ENCODE data around the gene UCP3. TPM values are rescaled to one million over a fixed set of nuclear protein-coding genes. Genes with fewer than 3 reads are reported as not detected.

UCP3 gene
- total RNA-seq, 2 donors from 2014 or later: 0.55 to 6.8 TPM

- Histone ChIP-seq H3K4me1 (replicated peaks) (no peaks in the 10 kb centered on the region), H3K9me3 (no peaks in the 10 kb centered on the region), H3K36me3 (no peaks in the 10 kb centered on the region), H3K27ac (no peak overlapping the region), H3K27me3 (replicated peaks; ENCODE audit: insufficient read depth) (no peaks in the 10 kb centered on the region), H3K4me3 (no peak overlapping the region)
- intact Hi-C loops (cut with DNase I): no loop called here
- no peak for DNase-seq (ENCODE audit: low spot score)
- WGBS: 95% methylated on average over 4 of the region's 4 CpGs
- TF ChIP-seq CTCF (IDR thresholded peaks at IDR 0.05) (no peak), POLR2AphosphoS5 (IDR thresholded peaks at IDR 0.05) (no peak), POLR2A (IDR thresholded peaks at IDR 0.05) (no peak)
Observed at GRCh38 chr11:74002832-74003231, 6.1 kb downstream of the UCP3 start.

DNA sequence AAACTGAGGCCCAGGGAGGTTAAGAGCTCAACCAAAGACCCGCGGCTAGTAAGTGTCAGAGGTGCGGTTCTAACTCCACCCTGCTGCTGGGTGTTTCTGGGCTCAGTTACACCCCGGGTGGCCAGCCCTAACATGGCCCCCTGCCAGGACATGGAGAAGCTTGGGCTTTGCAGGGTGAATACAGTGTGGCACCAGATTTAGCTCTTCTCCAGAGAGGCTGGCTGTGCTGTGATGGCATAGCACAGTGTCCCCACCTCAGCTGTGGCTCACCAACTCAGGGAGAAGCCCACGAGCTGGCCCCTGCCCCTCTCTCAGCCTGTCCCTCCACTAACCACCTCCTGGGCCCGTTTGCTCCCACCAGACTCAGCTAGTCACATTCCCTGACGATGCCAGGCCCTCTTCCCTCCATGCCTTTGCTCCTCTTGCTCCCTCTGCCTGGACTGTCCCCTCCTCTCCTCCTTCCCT is 7.0 kb downstream of the UCP3 start:
- no peak for DNase-seq (ENCODE audit: low spot score)
- intact Hi-C loops (cut with DNase I): no loop called here
- H3K4me3 ChIP-seq: no peak overlapping the region
- H3K9me3 ChIP-seq: no peaks in the 10 kb centered on the region
- no peaks in the 10 kb centered on the region for H3K27me3 ChIP-seq (replicated peaks; ENCODE audit: insufficient read depth)
- WGBS: 76% methylated on average over 7 of the region's 7 CpGs
- H3K27ac ChIP-seq: no peak overlapping the region
- no peak for TF ChIP-seq POLR2AphosphoS5 (IDR thresholded peaks at IDR 0.05)
- no peak for TF ChIP-seq CTCF (IDR thresholded peaks at IDR 0.05)
- no peak for TF ChIP-seq POLR2A (IDR thresholded peaks at IDR 0.05)
- no peaks in the 10 kb centered on the region for H3K4me1 ChIP-seq (replicated peaks)
- H3K36me3 ChIP-seq: no peaks in the 10 kb centered on the region

DNA sequence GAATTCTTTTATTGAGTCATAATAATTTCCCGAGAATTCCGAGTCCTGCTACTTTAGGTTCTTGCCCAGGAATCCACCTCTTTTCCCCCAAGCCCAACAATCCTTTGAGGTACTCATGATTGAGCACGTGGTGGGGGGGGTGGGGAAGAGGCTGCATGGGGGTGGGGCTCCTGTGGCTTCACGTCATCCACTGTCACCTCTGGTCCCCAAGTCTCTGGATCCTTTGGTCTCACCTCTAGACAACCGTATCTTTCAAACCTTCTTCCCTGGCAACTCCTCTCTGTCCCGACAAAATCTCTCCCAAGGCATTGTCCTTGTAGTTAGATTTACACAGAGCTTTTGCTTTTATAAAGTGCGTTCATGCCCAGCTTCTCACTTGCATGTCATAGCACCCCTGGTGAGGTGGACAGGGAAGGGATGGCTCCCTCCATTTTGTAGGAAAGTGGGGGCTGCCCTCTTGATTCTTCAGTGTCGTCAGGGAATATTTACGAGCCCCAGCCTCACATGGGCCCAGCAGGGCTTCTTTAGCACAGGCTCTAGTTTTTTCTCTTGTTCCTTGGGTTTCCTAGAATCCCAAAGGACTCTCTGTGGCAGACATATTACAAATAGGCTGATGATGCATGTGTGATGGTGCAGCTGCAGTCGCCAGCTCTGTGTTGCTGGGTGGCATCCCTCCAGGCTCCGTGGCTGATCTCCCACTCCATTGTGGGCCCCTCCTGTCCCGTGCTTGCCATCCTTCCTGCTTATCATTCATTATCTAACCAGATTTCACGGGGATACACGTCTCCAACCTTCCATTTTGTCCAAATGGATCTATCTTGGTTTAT is 8.4 kb downstream of the UCP3 start:
- TF ChIP-seq POLR2A (IDR thresholded peaks at IDR 0.05): no peak
- TF ChIP-seq CTCF (IDR thresholded peaks at IDR 0.05): no peak
- TF ChIP-seq POLR2AphosphoS5 (IDR thresholded peaks at IDR 0.05): no peak

GRCh38 chr11:73999581-74000306 is 9.1 kb downstream of the UCP3 start:
- intact Hi-C loops (cut with DNase I): no loop called here
- DNase-seq (ENCODE audit: low spot score): no peak
- H3K27ac ChIP-seq: no peak overlapping the region
- WGBS: 80% methylated on average over 8 of the region's 8 CpGs
- no peaks in the 10 kb centered on the region for H3K36me3 ChIP-seq
- no peak overlapping the region for H3K4me3 ChIP-seq
- no peaks in the 10 kb centered on the region for H3K4me1 ChIP-seq (replicated peaks)
- no peaks in the 10 kb centered on the region for H3K9me3 ChIP-seq
- no peak for TF ChIP-seq POLR2AphosphoS5 (IDR thresholded peaks at IDR 0.05)
- TF ChIP-seq CTCF (IDR thresholded peaks at IDR 0.05): no peak
- TF ChIP-seq POLR2A (IDR thresholded peaks at IDR 0.05): no peak
- H3K27me3 ChIP-seq (replicated peaks; ENCODE audit: insufficient read depth): no peaks in the 10 kb centered on the region

More for the DNA sequence above, 8.4 kb downstream of the UCP3 start:
- intact Hi-C loops (cut with DNase I): no loop called here
- no peak for DNase-seq (ENCODE audit: low spot score)
- Histone ChIP-seq H3K4me3 (no peak overlapping the region), H3K4me1 (replicated peaks) (no peaks in the 10 kb centered on the region), H3K36me3 (no peaks in the 10 kb centered on the region), H3K27ac (no peak overlapping the region), H3K9me3 (no peaks in the 10 kb centered on the region), H3K27me3 (replicated peaks; ENCODE audit: insufficient read depth) (no peaks in the 10 kb centered on the region)
- 89% methylated on average over 14 of the region's 14 CpGs for whole genome bisulfite sequencing

Measured in prostate gland (tissue), 2 donors.